Measurements from ENCODE around the gene KIF12. TPM values are rescaled to one million over a fixed set of nuclear protein-coding genes. Genes with fewer than 3 reads are reported as not detected.

Gene KIF12
- total and polyA plus RNA-seq, 2 donors (not counting 1 experiment from before 2014, with no cell fraction given): not detected

GRCh38 chr9:114132550-114132918, 33.4 kb upstream of the KIF12 start:
- Histone ChIP-seq H3K9ac (ENCODE audit: low read length) (no peak overlapping the region), H4K20me1 (ENCODE audit: control insufficient read depth, insufficient read depth, low read length, poor library complexity, severe bottlenecking) (no peaks in the 10 kb centered on the region), H3K79me2 (ENCODE audit: control insufficient read depth, insufficient read depth, low read length) (no peaks in the 10 kb centered on the region), H3K4me1 (ENCODE audit: control insufficient read depth in 2 of 2, insufficient read depth in 2 of 2, low read length in 2 of 2) (no peaks in the 10 kb centered on the region), H3K36me3 (replicated peaks in 1 of 2; ENCODE audit: control extremely low read depth in 1 of 2, control insufficient read depth in 1 of 2, extremely low read depth in 1 of 2, insufficient read depth in 2 of 2, low read length in 1 of 2) (no peaks in the 10 kb centered on the region), H3K4me3 (ENCODE audit: control extremely low read depth in 1 of 5, extremely low read depth in 1 of 5, insufficient read depth in 1 of 5, low read depth in 2 of 5, low read length in 4 of 5) (no peak overlapping the region), H3K27ac (ENCODE audit: low read length in 2 of 2) (no peak overlapping the region), H3K4me2 (replicated peaks; ENCODE audit: low read depth, low read length, poor library complexity, severe bottlenecking) (no peak overlapping the region), H3K27me3 (replicated peaks in 1 of 4; ENCODE audit: control extremely low read depth in 1 of 4, control insufficient read depth in 3 of 4, insufficient read depth in 4 of 4, low read length in 3 of 4) (peaks cover 0 to 9% (median 0%) of the 10 kb centered on the region in 4 experiments), H3K9me3 (ENCODE audit: control extremely low read depth in 1 of 3, control insufficient read depth in 2 of 3, insufficient read depth in 1 of 3, low read length in 2 of 3) (peaks cover under 1 to 6% (median 5%) of the 10 kb centered on the region in 3 donors), H2AFZ (ENCODE audit: insufficient read depth, low read depth, low read length, poor library complexity, severe bottlenecking) (no peak overlapping the region)
- H3K27me3 Mint-ChIP-seq: peaks cover 39% of the 10 kb centered on the region
- no peaks in the 10 kb centered on the region for H3K4me1 Mint-ChIP-seq
- no peak for ATAC-seq (ENCODE audit: low read depth)
- no peak overlapping the region for H3K27ac Mint-ChIP-seq
- peaks cover 6% of the 10 kb centered on the region for H3K9me3 Mint-ChIP-seq (ENCODE audit: insufficient read depth)
- no peak for DNase-seq
- 94% methylated on average over 7 of the region's 7 CpGs for WGBS (ENCODE audit: insufficient coverage)
- intact Hi-C loops (cut with micrococcal nuclease): no loop called here
- H3K4me3 Mint-ChIP-seq: no peak overlapping the region
- ChIA-PET POLR2A (no interaction called here), CTCF (no interaction called here)
- no peak for TF ChIP-seq EZH2 (IDR thresholded peaks at IDR 0.05; ENCODE audit: borderline replicate concordance, insufficient read depth, low read depth, low read length, poor library complexity, severe bottlenecking)
- TF ChIP-seq, protein P1, sequence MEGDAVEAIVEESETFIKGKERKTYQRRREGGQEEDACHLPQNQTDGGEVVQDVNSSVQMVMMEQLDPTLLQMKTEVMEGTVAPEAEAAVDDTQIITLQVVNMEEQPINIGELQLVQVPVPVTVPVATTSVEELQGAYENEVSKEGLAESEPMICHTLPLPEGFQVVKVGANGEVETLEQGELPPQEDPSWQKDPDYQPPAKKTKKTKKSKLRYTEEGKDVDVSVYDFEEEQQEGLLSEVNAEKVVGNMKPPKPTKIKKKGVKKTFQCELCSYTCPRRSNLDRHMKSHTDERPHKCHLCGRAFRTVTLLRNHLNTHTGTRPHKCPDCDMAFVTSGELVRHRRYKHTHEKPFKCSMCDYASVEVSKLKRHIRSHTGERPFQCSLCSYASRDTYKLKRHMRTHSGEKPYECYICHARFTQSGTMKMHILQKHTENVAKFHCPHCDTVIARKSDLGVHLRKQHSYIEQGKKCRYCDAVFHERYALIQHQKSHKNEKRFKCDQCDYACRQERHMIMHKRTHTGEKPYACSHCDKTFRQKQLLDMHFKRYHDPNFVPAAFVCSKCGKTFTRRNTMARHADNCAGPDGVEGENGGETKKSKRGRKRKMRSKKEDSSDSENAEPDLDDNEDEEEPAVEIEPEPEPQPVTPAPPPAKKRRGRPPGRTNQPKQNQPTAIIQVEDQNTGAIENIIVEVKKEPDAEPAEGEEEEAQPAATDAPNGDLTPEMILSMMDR (IDR thresholded peaks at IDR 0.05): no peak

GRCh38 chr9:114131808-114132549, 32.9 kb upstream of the KIF12 start:
- ChIA-PET CTCF (interaction anchor here (0.6 kb wide), 1 partner anchor 1331 kb away, joined by 3 read pairs; no protein-coding TSS in a partner anchor), POLR2A (no interaction called here)
- Histone ChIP-seq H3K27ac (ENCODE audit: low read length in 2 of 2) (no peak overlapping the region), H3K36me3 (replicated peaks in 1 of 2; ENCODE audit: control extremely low read depth in 1 of 2, control insufficient read depth in 1 of 2, extremely low read depth in 1 of 2, insufficient read depth in 2 of 2, low read length in 1 of 2) (no peaks in the 10 kb centered on the region), H3K4me1 (ENCODE audit: control insufficient read depth in 2 of 2, insufficient read depth in 2 of 2, low read length in 2 of 2) (no peaks in the 10 kb centered on the region), H2AFZ (ENCODE audit: insufficient read depth, low read depth, low read length, poor library complexity, severe bottlenecking) (no peak overlapping the region), H3K79me2 (ENCODE audit: control insufficient read depth, insufficient read depth, low read length) (no peaks in the 10 kb centered on the region), H3K4me2 (replicated peaks; ENCODE audit: low read depth, low read length, poor library complexity, severe bottlenecking) (no peak overlapping the region), H3K4me3 (ENCODE audit: control extremely low read depth in 1 of 5, extremely low read depth in 1 of 5, insufficient read depth in 1 of 5, low read depth in 2 of 5, low read length in 4 of 5) (no peak overlapping the region), H3K9me3 (ENCODE audit: control extremely low read depth in 1 of 3, control insufficient read depth in 2 of 3, insufficient read depth in 1 of 3, low read length in 2 of 3) (peaks cover 1 to 10% (median 7%) of the 10 kb centered on the region in 3 donors), H3K27me3 (replicated peaks in 1 of 4; ENCODE audit: control extremely low read depth in 1 of 4, control insufficient read depth in 3 of 4, insufficient read depth in 4 of 4, low read length in 3 of 4) (peaks cover 0 to 8% (median 0%) of the 10 kb centered on the region in 4 experiments), H4K20me1 (ENCODE audit: control insufficient read depth, insufficient read depth, low read length, poor library complexity, severe bottlenecking) (no peaks in the 10 kb centered on the region), H3K9ac (ENCODE audit: low read length) (no peak overlapping the region)
- Mint-ChIP-seq H3K27ac (no peak overlapping the region), H3K4me1 (no peaks in the 10 kb centered on the region), H3K4me3 (no peak overlapping the region), H3K27me3 (peaks cover 39% of the 10 kb centered on the region), H3K9me3 (ENCODE audit: insufficient read depth) (peaks cover 8% of the 10 kb centered on the region)
- DNase-seq: no peak
- intact Hi-C loops (cut with micrococcal nuclease): no loop called here
- no peak for ATAC-seq (ENCODE audit: low read depth)
- TF ChIP-seq, protein P1 (IDR thresholded peaks at IDR 0.05): no peak
- no peak for TF ChIP-seq EZH2 (IDR thresholded peaks at IDR 0.05; ENCODE audit: borderline replicate concordance, insufficient read depth, low read depth, low read length, poor library complexity, severe bottlenecking)
- 93% methylated on average over 5 of the region's 10 CpGs for WGBS (ENCODE audit: insufficient coverage)
